GM12878 (cell line): ENCODE measurements around the gene CNNM2. TPM values are rescaled to one million over a fixed set of nuclear protein-coding genes. Genes with fewer than 3 reads are reported as not detected.

ENCODE experiments used
- ATAC-seq: fragments of 200-7000 bp; cut with Tn5 transposase; 3 replicates; pipeline ENCODE4 v1.9.1; 2020; ENCODE audit warnings: mild to moderate bottlenecking, moderate library complexity
- BruUV-seq: library from RNA; stranded (reverse); fragments of 400-500 nt; replicated peaks from 2 replicates; lab custom pipeline; 2021; lab: Mats Ljungman, UMichigan
- CTCF ChIA-PET: fragments of 300-600 bp; sonication (Branson Sonifier 250); formaldehyde crosslinking; extraction: SDS; loops from one replicate; lab custom pipeline; 2021; ENCODE audit warnings: inconsistent platforms; lab: Yijun Ruan, JAX
- POLR2A ChIA-PET: fragments of 350-600 bp; formaldehyde crosslinking; extraction: SDS; loops from one replicate; lab custom pipeline; 2021; ENCODE audit warnings: inconsistent platforms; lab: Charles Lee
- RAD21 ChIA-PET: fragments of 300-600 bp; sonication (Branson Sonifier 250); formaldehyde crosslinking; loops from one replicate; lab custom pipeline; 2023; ENCODE audit warnings: antibody characterized with exemption; ENCODE audit not compliant: unreplicated experiment; lab: Charles Lee
- SMC1A ChIA-PET: fragments of 300-600 bp; sonication (Branson Sonifier 250); formaldehyde crosslinking; loops from one replicate; lab custom pipeline; 2023; ENCODE audit not compliant: unreplicated experiment, uncharacterized antibody; lab: Charles Lee
- DNase-seq: peaks from one replicate; pipeline ENCODE4 v3.0.0-alpha.2; 2011; ENCODE audit warnings: low read depth, low spot score
- FAIRE-seq: peaks from 3 replicates; lab custom pipeline; 2011; peaks lifted over from hg19 to GRCh38; lab: Jason Lieb, UNC
- H2AFZ ChIP-seq: 2 replicates; pipeline ENCODE4 v1.6.0; 2011; ENCODE audit warnings: low read depth, low read length, control low read depth; ENCODE audit not compliant: control insufficient read depth
- H3K27ac ChIP-seq: 2 replicates; pipeline ENCODE4 v1.5.1; 2011; ENCODE audit warnings: control low read depth; ENCODE audit not compliant: control insufficient read depth, insufficient read depth
- H3K27me3 ChIP-seq, 2 experiments: replicated peaks in 1 of 2; 2 replicates each; pipeline versions ENCODE4 v1.6.0 to v1.6.1; 2011; ENCODE audit warnings: low read length in 1 of 2; ENCODE audit not compliant: control insufficient read depth in 2 of 2, insufficient read depth in 2 of 2
- H3K36me3 ChIP-seq, 2 experiments: 2 replicates each; pipeline ENCODE4 v1.5.1; 2011; ENCODE audit warnings: low read length in 1 of 2; ENCODE audit not compliant: control insufficient read depth in 2 of 2, insufficient read depth in 2 of 2
- H3K4me1 ChIP-seq: 2 replicates; pipeline ENCODE4 v1.6.1; 2011; ENCODE audit warnings: mild to moderate bottlenecking, low read length, moderate library complexity, mixed read lengths; ENCODE audit not compliant: control insufficient read depth, insufficient read depth
- H3K4me2 ChIP-seq: 2 replicates; pipeline ENCODE4 v1.6.0; 2011; ENCODE audit warnings: control low read depth; ENCODE audit not compliant: control insufficient read depth, insufficient read depth
- H3K4me3 ChIP-seq: fragments of 200-600 bp; sonication (generic); 2 replicates; pipeline ENCODE4 v1.5.1; 2016
- H3K79me2 ChIP-seq: 2 replicates; pipeline ENCODE4 v1.6.0; 2011; ENCODE audit warnings: low read length; ENCODE audit not compliant: control insufficient read depth, insufficient read depth
- H3K9ac ChIP-seq: 2 replicates; pipeline ENCODE4 v1.8.0; 2011; ENCODE audit warnings: low read length, control low read depth, mixed read lengths; ENCODE audit not compliant: control insufficient read depth, insufficient read depth
- H3K9me3 ChIP-seq: replicated peaks from 3 replicates; pipeline ENCODE4 v1.5.1; 2011; ENCODE audit warnings: mild to moderate bottlenecking, low read length; ENCODE audit not compliant: control insufficient read depth, insufficient read depth
- H4K20me1 ChIP-seq: 2 replicates; pipeline ENCODE4 v1.6.0; 2011; ENCODE audit not compliant: control insufficient read depth, insufficient read depth
- ATF7 ChIP-seq: fragments of 450-650 bp; IDR thresholded peaks from 2 replicates; pipeline ENCODE4 v1.6.1; 2016; ENCODE audit warnings: low read depth, mild to moderate bottlenecking
- BCL11A ChIP-seq: IDR thresholded peaks from 2 replicates; pipeline ENCODE4 v1.6.1; 2011; ENCODE audit warnings: low read depth, low read length
- NR2C2 ChIP-seq: IDR thresholded peaks from 2 replicates; pipeline ENCODE4 v1.6.1; 2011; ENCODE audit warnings: borderline replicate concordance, low read depth; ENCODE audit not compliant: control insufficient read depth, insufficient read length
- NR2F1 ChIP-seq: fragments of 450-650 bp; conservative IDR thresholded peaks from 2 replicates; pipeline ENCODE4 v1.6.1; 2017; ENCODE audit warnings: mild to moderate bottlenecking
- POLR2A ChIP-seq: IDR thresholded peaks from 2 replicates; pipeline ENCODE4 v1.6.1; 2011; ENCODE audit warnings: low read depth, mild to moderate bottlenecking, low read length
- POLR2AphosphoS2 ChIP-seq: IDR thresholded peaks from 2 replicates; pipeline ENCODE4 v1.6.1; 2011; ENCODE audit warnings: low read depth, mild to moderate bottlenecking, low read length, improper control_type of control experiment, moderate library complexity
- RCOR1 ChIP-seq: conservative IDR thresholded peaks from 2 replicates; pipeline ENCODE4 v1.6.1; 2012; ENCODE audit warnings: low read depth, low read length, improper control_type of control experiment
- SMAD5 ChIP-seq: IDR thresholded peaks from 2 replicates; pipeline ENCODE4 v1.6.1; 2016; ENCODE audit warnings: antibody characterized with exemption, low read depth
- SMC3 ChIP-seq: IDR thresholded peaks from 2 replicates; pipeline ENCODE4 v1.6.1; 2011; ENCODE audit warnings: low read length, improper control_type of control experiment, borderline replicate concordance
- SP1 ChIP-seq: IDR thresholded peaks from one replicate; pipeline ENCODE4 v1.6.1; 2011; ENCODE audit warnings: low read depth, low read length
- STAT1 ChIP-seq: fragments of 450-650 bp; conservative IDR thresholded peaks from 2 replicates; pipeline ENCODE4 v1.6.1; 2014; ENCODE audit warnings: antibody characterized with exemption, mild to moderate bottlenecking
- WRNIP1 ChIP-seq: IDR thresholded peaks from 2 replicates; pipeline ENCODE4 v1.6.1; 2011; ENCODE audit warnings: low read depth, low read length, improper control_type of control experiment, borderline replicate concordance
- ZNF217 ChIP-seq: fragments of 450-650 bp; IDR thresholded peaks from 2 replicates; pipeline ENCODE4 v1.6.1; 2017; ENCODE audit warnings: antibody characterized with exemption, mild to moderate bottlenecking
- WGBS: methylation state at CpG from one replicate; pipeline ENCODE4 v1.1.6; 2016; ENCODE audit warnings: low lambda C conversion rate; ENCODE audit not compliant: insufficient replicate concordance, insufficient coverage; ENCODE audit errors: missing lambda C conversion rate; 5-methylcytosine and 5-hydroxymethylcytosine counted together
- in situ Hi-C: fragments of 300-500 bp; cut with MboI; formaldehyde crosslinking; loops from 9 replicates; pipeline ENCODE4 v1.14.3; 2018; ENCODE audit warnings: mixed read lengths
- intact Hi-C: fragments of 100-400 bp; cut with micrococcal nuclease; formaldehyde crosslinking; loops from one replicate; pipeline ENCODE4 v1.14.2; 2022; ENCODE audit not compliant: unreplicated experiment
- polyA plus RNA-seq, 11 experiments: library from polyadenylated mRNA; depleted of rRNA in 4 of 11; unstranded in 6 of 11; stranded (reverse) in 5 of 11; fragments of >200 nt; fragmentation: Nextera tagmentation in 4 of 11; fragmentation: Illumina TruSeq in 1 of 11; extraction: Ambion mirVana in 4 of 11; extraction: Trizol in 1 of 11; gene quantifications; 1 replicate in 1 of 11; 2 replicates in 10 of 11; pipeline versions ENCODE4 v1.2.1 to v1.2.3, GENCODE V29; 2011 to 2016; ENCODE audit warnings: inconsistent platforms in 2 of 11, missing spikeins in 2 of 11, low read depth in 1 of 11
- total RNA-seq, 4 experiments: library from RNA; depleted of rRNA in 3 of 4; stranded (reverse); fragments of >200 nt in 3 of 4; fragmentation: Illumina TruSeq in 1 of 4; extraction: Trizol in 1 of 4; gene quantifications; 2 replicates each; pipeline versions ENCODE4 v1.2.1 to v1.2.3, GENCODE V29; 2013 to 2021
- TF ChIP-seq, protein P1 (sequence below), 3 experiments: IDR thresholded peaks in 2 of 3; conservative IDR thresholded peaks in 1 of 3; 2 replicates each; pipeline ENCODE4 v1.5.1; 2011; ENCODE audit warnings: low read depth in 3 of 3, low read length in 3 of 3, mild to moderate bottlenecking in 3 of 3, control low read depth in 2 of 3, moderate library complexity in 2 of 3, inconsistent platforms in 1 of 3, mixed read lengths in 1 of 3; ENCODE audit not compliant: control insufficient read depth in 2 of 3, insufficient read depth in 1 of 3; ENCODE audit errors: extremely low read depth in 1 of 3
- TF ChIP-seq, protein P2 (sequence below): IDR thresholded peaks from 2 replicates; pipeline ENCODE4 v1.6.1; 2011; ENCODE audit warnings: low read depth, low read length, improper control_type of control experiment, borderline replicate concordance
- TF ChIP-seq, protein P3 (sequence below): fragments of 150-350 bp; IDR thresholded peaks from 2 replicates; pipeline ENCODE4 v1.6.1; 2016; ENCODE audit warnings: low read depth, low read length
- TF ChIP-seq, protein P4 (sequence below): IDR thresholded peaks from 2 replicates; pipeline ENCODE4 v1.6.1; 2011; ENCODE audit warnings: borderline replicate concordance, low read depth, mild to moderate bottlenecking, moderate library complexity, mixed read lengths, low read length; ENCODE audit not compliant: insufficient read depth; ENCODE audit errors: extremely low read length
- TF ChIP-seq, protein P5 (sequence below): fragments of 450-650 bp; IDR thresholded peaks from 2 replicates; pipeline ENCODE4 v1.6.1; 2016; ENCODE audit warnings: mild to moderate bottlenecking

Gene CNNM2
- total and polyA plus RNA-seq, 10 of the 15 experiments (the other 5 are each of a cell fraction or from before 2014, with no cell fraction given) = 0.18 to 7.3 (median 2.5) TPM

DNA sequence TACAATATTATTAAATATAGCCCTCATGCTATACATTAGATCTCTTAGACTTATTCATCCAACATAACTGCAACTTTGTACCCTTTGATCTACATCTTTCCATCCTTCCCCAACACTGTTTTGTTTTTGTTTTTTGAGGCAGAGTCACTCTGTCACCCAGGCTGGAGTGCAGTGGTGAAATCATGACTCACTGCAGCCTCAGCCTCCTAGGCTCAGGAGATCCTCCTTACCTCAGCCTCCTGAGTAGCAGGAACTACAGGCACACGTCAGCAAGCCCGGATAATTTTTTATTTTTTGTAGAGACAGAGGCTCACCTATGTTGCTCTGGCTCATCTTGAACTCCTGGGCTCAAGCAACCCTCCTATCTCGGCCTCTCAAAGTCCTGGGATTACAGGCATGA, 221.7 kb downstream of the CNNM2 start:
- WGBS = 99% methylated on average over 3 of the region's 3 CpGs
- Histone ChIP-seq H3K36me3 (peaks cover 0 to 11% of the 10 kb centered on the region in 2 experiments; a peak in 3 of 4 replicates), H2AFZ (no peak overlapping the region), H4K20me1 (no peaks in the 10 kb centered on the region), H3K9me3 (peaks cover 1% of the 10 kb centered on the region; the same call in 2 of the 3 replicates), H3K4me3 (no peak overlapping the region), H3K9ac (no peak overlapping the region), H3K27ac (no peak overlapping the region), H3K79me2 (no peaks in the 10 kb centered on the region), H3K27me3 (no peaks in the 10 kb centered on the region), H3K4me1 (no peaks in the 10 kb centered on the region), H3K4me2 (no peak overlapping the region)
- CTCF ChIA-PET = no interaction called here
- SMC1A ChIA-PET = no interaction called here
- POLR2A ChIA-PET = interaction anchor here (0.9 kb wide), 1 partner anchor 251 kb away, joined by 3 read pairs; no protein-coding TSS in a partner anchor
- FAIRE-seq (no peak), ATAC-seq (no peak), DNase-seq (no peak)
- RAD21 ChIA-PET = no interaction called here
- intact Hi-C loops = no loop called here
- in situ Hi-C loops = no loop called here
- BruUV-seq = no TSS peak
- TF ChIP-seq, protein P1, sequence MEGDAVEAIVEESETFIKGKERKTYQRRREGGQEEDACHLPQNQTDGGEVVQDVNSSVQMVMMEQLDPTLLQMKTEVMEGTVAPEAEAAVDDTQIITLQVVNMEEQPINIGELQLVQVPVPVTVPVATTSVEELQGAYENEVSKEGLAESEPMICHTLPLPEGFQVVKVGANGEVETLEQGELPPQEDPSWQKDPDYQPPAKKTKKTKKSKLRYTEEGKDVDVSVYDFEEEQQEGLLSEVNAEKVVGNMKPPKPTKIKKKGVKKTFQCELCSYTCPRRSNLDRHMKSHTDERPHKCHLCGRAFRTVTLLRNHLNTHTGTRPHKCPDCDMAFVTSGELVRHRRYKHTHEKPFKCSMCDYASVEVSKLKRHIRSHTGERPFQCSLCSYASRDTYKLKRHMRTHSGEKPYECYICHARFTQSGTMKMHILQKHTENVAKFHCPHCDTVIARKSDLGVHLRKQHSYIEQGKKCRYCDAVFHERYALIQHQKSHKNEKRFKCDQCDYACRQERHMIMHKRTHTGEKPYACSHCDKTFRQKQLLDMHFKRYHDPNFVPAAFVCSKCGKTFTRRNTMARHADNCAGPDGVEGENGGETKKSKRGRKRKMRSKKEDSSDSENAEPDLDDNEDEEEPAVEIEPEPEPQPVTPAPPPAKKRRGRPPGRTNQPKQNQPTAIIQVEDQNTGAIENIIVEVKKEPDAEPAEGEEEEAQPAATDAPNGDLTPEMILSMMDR (IDR thresholded peaks at IDR 0.05 in 2 of 3, conservative IDR thresholded peaks at IDR 0.05 in 1 of 3; ENCODE audit: control insufficient read depth in 2 of 3, extremely low read depth in 1 of 3, insufficient read depth in 1 of 3, low read depth in 3 of 3, low read length in 3 of 3) = no peak
- TF ChIP-seq STAT1 = no peak
- TF ChIP-seq NR2F1 = no peak
- TF ChIP-seq, protein P2, sequence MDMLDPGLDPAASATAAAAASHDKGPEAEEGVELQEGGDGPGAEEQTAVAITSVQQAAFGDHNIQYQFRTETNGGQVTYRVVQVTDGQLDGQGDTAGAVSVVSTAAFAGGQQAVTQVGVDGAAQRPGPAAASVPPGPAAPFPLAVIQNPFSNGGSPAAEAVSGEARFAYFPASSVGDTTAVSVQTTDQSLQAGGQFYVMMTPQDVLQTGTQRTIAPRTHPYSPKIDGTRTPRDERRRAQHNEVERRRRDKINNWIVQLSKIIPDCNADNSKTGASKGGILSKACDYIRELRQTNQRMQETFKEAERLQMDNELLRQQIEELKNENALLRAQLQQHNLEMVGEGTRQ = no peak
- TF ChIP-seq RCOR1 = no peak
- TF ChIP-seq POLR2AphosphoS2 = no peak
- TF ChIP-seq POLR2A = no peak
- TF ChIP-seq WRNIP1 = no peak
- TF ChIP-seq, protein P3, sequence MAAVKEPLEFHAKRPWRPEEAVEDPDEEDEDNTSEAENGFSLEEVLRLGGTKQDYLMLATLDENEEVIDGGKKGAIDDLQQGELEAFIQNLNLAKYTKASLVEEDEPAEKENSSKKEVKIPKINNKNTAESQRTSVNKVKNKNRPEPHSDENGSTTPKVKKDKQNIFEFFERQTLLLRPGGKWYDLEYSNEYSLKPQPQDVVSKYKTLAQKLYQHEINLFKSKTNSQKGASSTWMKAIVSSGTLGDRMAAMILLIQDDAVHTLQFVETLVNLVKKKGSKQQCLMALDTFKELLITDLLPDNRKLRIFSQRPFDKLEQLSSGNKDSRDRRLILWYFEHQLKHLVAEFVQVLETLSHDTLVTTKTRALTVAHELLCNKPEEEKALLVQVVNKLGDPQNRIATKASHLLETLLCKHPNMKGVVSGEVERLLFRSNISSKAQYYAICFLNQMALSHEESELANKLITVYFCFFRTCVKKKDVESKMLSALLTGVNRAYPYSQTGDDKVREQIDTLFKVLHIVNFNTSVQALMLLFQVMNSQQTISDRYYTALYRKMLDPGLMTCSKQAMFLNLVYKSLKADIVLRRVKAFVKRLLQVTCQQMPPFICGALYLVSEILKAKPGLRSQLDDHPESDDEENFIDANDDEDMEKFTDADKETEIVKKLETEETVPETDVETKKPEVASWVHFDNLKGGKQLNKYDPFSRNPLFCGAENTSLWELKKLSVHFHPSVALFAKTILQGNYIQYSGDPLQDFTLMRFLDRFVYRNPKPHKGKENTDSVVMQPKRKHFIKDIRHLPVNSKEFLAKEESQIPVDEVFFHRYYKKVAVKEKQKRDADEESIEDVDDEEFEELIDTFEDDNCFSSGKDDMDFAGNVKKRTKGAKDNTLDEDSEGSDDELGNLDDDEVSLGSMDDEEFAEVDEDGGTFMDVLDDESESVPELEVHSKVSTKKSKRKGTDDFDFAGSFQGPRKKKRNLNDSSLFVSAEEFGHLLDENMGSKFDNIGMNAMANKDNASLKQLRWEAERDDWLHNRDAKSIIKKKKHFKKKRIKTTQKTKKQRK = no peak
- TF ChIP-seq, protein P4, sequence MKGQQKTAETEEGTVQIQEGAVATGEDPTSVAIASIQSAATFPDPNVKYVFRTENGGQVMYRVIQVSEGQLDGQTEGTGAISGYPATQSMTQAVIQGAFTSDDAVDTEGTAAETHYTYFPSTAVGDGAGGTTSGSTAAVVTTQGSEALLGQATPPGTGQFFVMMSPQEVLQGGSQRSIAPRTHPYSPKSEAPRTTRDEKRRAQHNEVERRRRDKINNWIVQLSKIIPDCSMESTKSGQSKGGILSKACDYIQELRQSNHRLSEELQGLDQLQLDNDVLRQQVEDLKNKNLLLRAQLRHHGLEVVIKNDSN = no peak
- TF ChIP-seq NR2C2 = no peak
- no peak for TF ChIP-seq SMC3
- TF ChIP-seq SMAD5 = no peak
- TF ChIP-seq ZNF217 = no peak
- TF ChIP-seq BCL11A = no peak
- no peak for TF ChIP-seq ATF7
- TF ChIP-seq, protein P5, sequence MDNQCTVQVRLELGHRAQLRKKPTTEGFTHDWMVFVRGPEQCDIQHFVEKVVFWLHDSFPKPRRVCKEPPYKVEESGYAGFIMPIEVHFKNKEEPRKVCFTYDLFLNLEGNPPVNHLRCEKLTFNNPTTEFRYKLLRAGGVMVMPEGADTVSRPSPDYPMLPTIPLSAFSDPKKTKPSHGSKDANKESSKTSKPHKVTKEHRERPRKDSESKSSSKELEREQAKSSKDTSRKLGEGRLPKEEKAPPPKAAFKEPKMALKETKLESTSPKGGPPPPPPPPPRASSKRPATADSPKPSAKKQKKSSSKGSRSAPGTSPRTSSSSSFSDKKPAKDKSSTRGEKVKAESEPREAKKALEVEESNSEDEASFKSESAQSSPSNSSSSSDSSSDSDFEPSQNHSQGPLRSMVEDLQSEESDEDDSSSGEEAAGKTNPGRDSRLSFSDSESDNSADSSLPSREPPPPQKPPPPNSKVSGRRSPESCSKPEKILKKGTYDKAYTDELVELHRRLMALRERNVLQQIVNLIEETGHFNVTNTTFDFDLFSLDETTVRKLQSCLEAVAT = no peak
- TF ChIP-seq SP1 = no peak
